HG03558 (cell line): ENCODE results near the gene NEDD4L.
"Not testable (repeated sequence)": the region's sequence is repeated elsewhere in the genome, so short reads cannot be mapped to it uniquely, and the experiment has no call there.

Source experiments
- ATAC-seq: cut with Tn5 transposase; IDR thresholded peaks from one replicate; pipeline ENCODE4 v1.9.1; 2021; ENCODE audit warnings: moderate number of reproducible peaks; ENCODE audit not compliant: unreplicated experiment; ENCODE audit errors: extremely low read depth

Gene NEDD4L

GRCh38 chr18:58272779-58273435 lies 228.9 kb downstream of the NEDD4L start:
- ATAC-seq: no peak

GRCh38 chr18:58275176-58275575 lies 231.2 kb downstream of the NEDD4L start:
- ATAC-seq: no peak

GRCh38 chr18:58276789-58277739 lies 233.0 kb downstream of the NEDD4L start:
- no peak for ATAC-seq

- no peak for ATAC-seq
Measured at GRCh38 chr18:58279504-58280175, 235.6 kb downstream of the NEDD4L start.

- ATAC-seq: no peak
Measured at GRCh38 chr18:58280191-58280590, 236.2 kb downstream of the NEDD4L start.

- not testable (repeated sequence) for ATAC-seq
Measured at GRCh38 chr18:58282872-58283271, 238.8 kb downstream of the NEDD4L start.

- no peak for ATAC-seq
Measured at GRCh38 chr18:58284699-58285448, 240.8 kb downstream of the NEDD4L start.

GRCh38 chr18:58285449-58286130 lies 241.6 kb downstream of the NEDD4L start:
- ATAC-seq: no peak

GRCh38 chr18:58286632-58287352 lies 242.8 kb downstream of the NEDD4L start:
- no peak for ATAC-seq

GRCh38 chr18:58287353-58288274 lies 243.6 kb downstream of the NEDD4L start:
- ATAC-seq: no peak

- no peak for ATAC-seq
Measured at GRCh38 chr18:58288921-58289797, 245.1 kb downstream of the NEDD4L start.

GRCh38 chr18:58290116-58290695 lies 246.2 kb downstream of the NEDD4L start:
- ATAC-seq: no peak

GRCh38 chr18:58291131-58291530 lies 247.1 kb downstream of the NEDD4L start:
- no peak for ATAC-seq

- ATAC-seq: no peak
Measured at GRCh38 chr18:58292638-58293037, 248.6 kb downstream of the NEDD4L start.

GRCh38 chr18:58297198-58297597 lies 253.2 kb downstream of the NEDD4L start:
- ATAC-seq: no peak

- ATAC-seq: no peak
Measured at GRCh38 chr18:58298251-58299134, 254.5 kb downstream of the NEDD4L start.
